Posterior cingulate gyrus (tissue), 11 donors: ENCODE results near the gene HAPSTR1.

Experiments
- DNase-seq, 10 donors: peaks; one replicate each; pipeline versions ENCODE4 v3.0.0 to v3.0.0-alpha.2; 2020 to 2021; ENCODE audit warnings: mixed read lengths in 3 of 10
- intact Hi-C: fragments of 100-400 bp; cut with DNase I; formaldehyde crosslinking; loops from one replicate; pipeline ENCODE4 v1.15.1; 2023

HAPSTR1 gene

GRCh38 chr16:9115277-9115676, 23.8 kb downstream of the HAPSTR1 start:
- DNase-seq, result no peak
- intact Hi-C loops, result no loop called here

GRCh38 chr16:9116141-9116540, 24.7 kb downstream of the HAPSTR1 start:
- no peak for DNase-seq
- intact Hi-C loops, result no loop called here

- DNase-seq, result no peak
- intact Hi-C loops, result no loop called here
These were observed 26.7 kb downstream of the HAPSTR1 start for GRCh38 chr16:9118170-9118569.

GRCh38 chr16:9119795-9120194, 28.4 kb downstream of the HAPSTR1 start:
- intact Hi-C loops, result no loop called here
- peak in 1 of 10 donors; percentile 31 for DNase-seq

GRCh38 chr16:9122342-9122741, 30.9 kb downstream of the HAPSTR1 start:
- peak in 1 of 10 donors; percentile 35 for DNase-seq
- intact Hi-C loops, result no loop called here

- intact Hi-C loops, result no loop called here
- DNase-seq, result peak in 1 of 10 donors; percentile 25
These were observed 31.5 kb downstream of the HAPSTR1 start for GRCh38 chr16:9122969-9123368.

- peak in 1 of 10 donors; percentile 53 for DNase-seq
- intact Hi-C loops, result no loop called here
These were observed 32.0 kb downstream of the HAPSTR1 start for GRCh38 chr16:9123401-9123800.

- intact Hi-C loops, result no loop called here
- DNase-seq, result peak in 3 of 10 donors; percentile 13 to 86 (median 82)
These were observed 32.4 kb downstream of the HAPSTR1 start for GRCh38 chr16:9123871-9124270.

GRCh38 chr16:9124444-9124843, 33.0 kb downstream of the HAPSTR1 start:
- intact Hi-C loops, result no loop called here
- DNase-seq, result peak in 2 of 10 donors; percentile 3 to 51

GRCh38 chr16:9124908-9125584, 33.6 kb downstream of the HAPSTR1 start:
- intact Hi-C loops, result no loop called here
- peak in 2 of 10 donors; percentile 6 to 62 for DNase-seq

- intact Hi-C loops, result no loop called here
- DNase-seq, result peak in 2 of 10 donors; percentile 2 to 63
These were observed 34.4 kb downstream of the HAPSTR1 start for GRCh38 chr16:9125658-9126505.

- intact Hi-C loops, result no loop called here
These were observed 35.2 kb downstream of the HAPSTR1 start for GRCh38 chr16:9126609-9127008.

GRCh38 chr16:9128346-9129342, 37.2 kb downstream of the HAPSTR1 start:
- peak in 2 of 10 donors; percentile 5 to 42 for DNase-seq
- intact Hi-C loops, result no loop called here

More at GRCh38 chr16:9126609-9127008, 35.2 kb downstream of the HAPSTR1 start:
- peak in 2 of 10 donors; percentile 1 to 4 for DNase-seq

GRCh38 chr16:9134306-9134705, 42.9 kb downstream of the HAPSTR1 start:
- intact Hi-C loops, result loop anchor here (10.0 kb wide), 1 partner anchor 470 kb away; no protein-coding TSS in a partner anchor
- DNase-seq, result peak in 3 of 10 donors; percentile 1 to 59 (median 23)

- intact Hi-C loops, result loop anchor here (5.0 to 10.0 kb wide), 2 partner anchors 470 to 1373 kb away; no protein-coding TSS in a partner anchor
These were observed 43.3 kb downstream of the HAPSTR1 start for GRCh38 chr16:9134739-9135138.

GRCh38 chr16:9135797-9136196, 44.4 kb downstream of the HAPSTR1 start:
- DNase-seq, result peak in 2 of 10 donors; percentile 33 to 41
- intact Hi-C loops, result loop anchor here (5.0 to 10.0 kb wide), 2 partner anchors 471 to 1372 kb away; no protein-coding TSS in a partner anchor

More at GRCh38 chr16:9134739-9135138, 43.3 kb downstream of the HAPSTR1 start:
- peak in 7 of 10 donors; percentile 26 to 90 (median 45) for DNase-seq

GRCh38 chr16:9136596-9136995, 45.2 kb downstream of the HAPSTR1 start:
- DNase-seq, result peak in 2 of 10 donors; percentile 47 to 62
- intact Hi-C loops, result loop anchor here (5.0 to 10.0 kb wide), 2 partner anchors 472 to 1371 kb away; no protein-coding TSS in a partner anchor

- DNase-seq, result peak in 2 of 10 donors; percentile 52 to 68
- intact Hi-C loops, result loop anchor here (5.0 to 10.0 kb wide), 2 partner anchors 473 to 1369 kb away; no protein-coding TSS in a partner anchor
These were observed 46.7 kb downstream of the HAPSTR1 start for GRCh38 chr16:9138021-9138680.
